Measurements from ENCODE around the gene CYP4Z1.
"Not testable (repeated sequence)": the region's sequence is repeated elsewhere in the genome, so short reads cannot be mapped to it uniquely, and the experiment has no call there.

DNA sequence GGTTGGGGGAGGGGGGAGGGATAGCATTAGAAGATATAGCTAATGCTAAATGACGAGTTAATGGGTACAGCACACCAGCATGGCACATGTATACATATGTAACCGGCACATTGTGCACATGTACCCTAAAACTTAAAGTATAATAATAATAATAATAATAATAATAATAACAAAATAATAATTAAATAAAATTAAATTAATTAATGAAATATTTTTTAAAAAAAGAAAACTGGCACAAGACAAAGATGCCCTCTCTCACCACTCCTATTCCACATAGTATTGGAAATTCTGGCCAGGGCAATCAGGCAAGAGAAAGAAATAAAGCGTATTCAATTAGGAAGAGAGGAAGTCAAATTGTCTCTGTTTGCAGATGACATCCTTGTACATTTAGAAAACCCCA, 90.9 kb downstream of the CYP4Z1 start:
- TF ChIP-seq, protein P1, sequence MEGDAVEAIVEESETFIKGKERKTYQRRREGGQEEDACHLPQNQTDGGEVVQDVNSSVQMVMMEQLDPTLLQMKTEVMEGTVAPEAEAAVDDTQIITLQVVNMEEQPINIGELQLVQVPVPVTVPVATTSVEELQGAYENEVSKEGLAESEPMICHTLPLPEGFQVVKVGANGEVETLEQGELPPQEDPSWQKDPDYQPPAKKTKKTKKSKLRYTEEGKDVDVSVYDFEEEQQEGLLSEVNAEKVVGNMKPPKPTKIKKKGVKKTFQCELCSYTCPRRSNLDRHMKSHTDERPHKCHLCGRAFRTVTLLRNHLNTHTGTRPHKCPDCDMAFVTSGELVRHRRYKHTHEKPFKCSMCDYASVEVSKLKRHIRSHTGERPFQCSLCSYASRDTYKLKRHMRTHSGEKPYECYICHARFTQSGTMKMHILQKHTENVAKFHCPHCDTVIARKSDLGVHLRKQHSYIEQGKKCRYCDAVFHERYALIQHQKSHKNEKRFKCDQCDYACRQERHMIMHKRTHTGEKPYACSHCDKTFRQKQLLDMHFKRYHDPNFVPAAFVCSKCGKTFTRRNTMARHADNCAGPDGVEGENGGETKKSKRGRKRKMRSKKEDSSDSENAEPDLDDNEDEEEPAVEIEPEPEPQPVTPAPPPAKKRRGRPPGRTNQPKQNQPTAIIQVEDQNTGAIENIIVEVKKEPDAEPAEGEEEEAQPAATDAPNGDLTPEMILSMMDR (IDR thresholded peaks at IDR 0.05): not testable (repeated sequence)
- not testable (repeated sequence) for TF ChIP-seq POLR2AphosphoS5, POLR2A, EP300 (IDR thresholded peaks at IDR 0.05)

Measured in suprapubic skin (tissue), 4 donors.